B cell (primary cell): ENCODE measurements around the gene PPP1CB. TPM values are rescaled to one million over a fixed set of nuclear protein-coding genes. Genes with fewer than 3 reads are reported as not detected.

Experiments
- ATAC-seq: fragments of 200-7000 bp; cut with Tn5 transposase; one replicate; pipeline ENCODE4 v1.10.0; 2021; ENCODE audit warnings: low read depth, mild to moderate bottlenecking, moderate number of reproducible peaks, moderate library complexity
- CTCF ChIA-PET: fragments of 350-600 bp; sonication (Branson Sonifier 250); formaldehyde crosslinking; loops from one replicate; lab custom pipeline; 2021; ENCODE audit warnings: antibody characterized with exemption, inconsistent platforms; lab: Charles Lee
- POLR2A ChIA-PET: fragments of 350-600 bp; sonication (Branson Sonifier 250); formaldehyde crosslinking; loops from one replicate; lab custom pipeline; 2021; ENCODE audit warnings: antibody characterized with exemption; lab: Charles Lee
- DNase-seq: peaks from one replicate; pipeline ENCODE4 v3.0.0; 2013
- H2AFZ ChIP-seq: 2 replicates; pipeline ENCODE4 v1.6.1; 2012; ENCODE audit warnings: mild to moderate bottlenecking, low read depth, low read length; ENCODE audit not compliant: insufficient read depth, poor library complexity, severe bottlenecking
- H3K27ac ChIP-seq, 2 donors: 1 replicate in 1 of 2; 2 replicates in 1 of 2; pipeline ENCODE4 v1.5.1; 2012 to 2013; ENCODE audit warnings: low read length in 2 of 2, mild to moderate bottlenecking in 2 of 2, moderate library complexity in 1 of 2
- H3K27me3 ChIP-seq, 4 experiments: fragments of 200-600 bp in 1 of 4; sonication (generic) in 1 of 4; replicated peaks in 1 of 4; 1 replicate in 2 of 4; 2 replicates in 2 of 4; pipeline versions ENCODE4 v1.6.1 to v1.7.0; 2013 to 2016; ENCODE audit warnings: low read length in 3 of 4, mild to moderate bottlenecking in 2 of 4, mixed read lengths in 1 of 4, moderate library complexity in 1 of 4; ENCODE audit not compliant: insufficient read depth in 4 of 4, control insufficient read depth in 3 of 4; ENCODE audit errors: control extremely low read depth in 1 of 4
- H3K36me3 ChIP-seq, 2 experiments: replicated peaks in 1 of 2; 1 replicate in 1 of 2; 2 replicates in 1 of 2; pipeline versions ENCODE4 v1.6.1 to v1.7.1; 2013; ENCODE audit warnings: low read length in 1 of 2; ENCODE audit not compliant: insufficient read depth in 2 of 2, control insufficient read depth in 1 of 2; ENCODE audit errors: control extremely low read depth in 1 of 2, extremely low read depth in 1 of 2
- H3K4me1 ChIP-seq, 2 donors: fragments of 200-600 bp in 1 of 2; sonication (generic) in 1 of 2; 1 replicate in 1 of 2; 2 replicates in 1 of 2; pipeline versions ENCODE4 v1.5.1 to v1.6.1; 2013 to 2017; ENCODE audit warnings: low read length in 2 of 2; ENCODE audit not compliant: control insufficient read depth in 2 of 2, insufficient read depth in 2 of 2
- H3K4me2 ChIP-seq: replicated peaks from 2 replicates; pipeline ENCODE3; 2012; ENCODE audit warnings: mild to moderate bottlenecking, low read depth, low read length; ENCODE audit not compliant: poor library complexity, severe bottlenecking
- H3K4me3 ChIP-seq, 5 experiments: fragments of 200-600 bp in 1 of 5; sonication (generic) in 1 of 5; 1 replicate in 3 of 5; 2 replicates in 2 of 5; pipeline versions ENCODE4 v1.5.1 to v1.7.0; 2011 to 2016; ENCODE audit warnings: low read length in 4 of 5, mild to moderate bottlenecking in 4 of 5, low read depth in 2 of 5, control low read depth in 1 of 5, moderate library complexity in 1 of 5; ENCODE audit not compliant: insufficient read depth in 1 of 5; ENCODE audit errors: control extremely low read depth in 1 of 5, extremely low read depth in 1 of 5
- H3K79me2 ChIP-seq: fragments of 200-600 bp; sonication (generic); one replicate; pipeline ENCODE4 v1.6.0; 2016; ENCODE audit warnings: low read length; ENCODE audit not compliant: control insufficient read depth, insufficient read depth
- H3K9ac ChIP-seq: fragments of 200-600 bp; sonication (generic); 2 replicates; pipeline ENCODE4 v1.6.1; 2017; ENCODE audit warnings: mild to moderate bottlenecking, low read length, moderate library complexity
- H3K9me3 ChIP-seq, 3 donors: one replicate each; pipeline versions ENCODE4 v1.6.1 to v1.7.1; 2013; ENCODE audit warnings: low read length in 2 of 3; ENCODE audit not compliant: control insufficient read depth in 2 of 3, insufficient read depth in 1 of 3; ENCODE audit errors: control extremely low read depth in 1 of 3
- H4K20me1 ChIP-seq: 2 replicates; pipeline ENCODE4 v1.6.0; 2012; ENCODE audit warnings: mild to moderate bottlenecking, low read length; ENCODE audit not compliant: insufficient read depth, control insufficient read depth, poor library complexity, severe bottlenecking
- H3K27ac Mint-ChIP-seq: one replicate; pipeline ENCODE4 v1.8.0; 2021; ENCODE audit warnings: mixed read lengths
- H3K27me3 Mint-ChIP-seq: one replicate; pipeline ENCODE4 v1.8.0; 2021; ENCODE audit warnings: mixed read lengths
- H3K4me1 Mint-ChIP-seq: one replicate; pipeline ENCODE4 v1.8.0; 2021; ENCODE audit warnings: mixed read lengths
- H3K4me3 Mint-ChIP-seq: one replicate; pipeline ENCODE4 v1.8.0; 2021; ENCODE audit warnings: mixed read lengths
- H3K9me3 Mint-ChIP-seq: one replicate; pipeline ENCODE4 v1.8.0; 2022; ENCODE audit warnings: mixed read lengths; ENCODE audit not compliant: insufficient read depth
- EZH2 ChIP-seq: IDR thresholded peaks from 2 replicates; pipeline ENCODE4 v1.6.1; 2012; ENCODE audit warnings: borderline replicate concordance, low read depth, mild to moderate bottlenecking, moderate library complexity, low read length; ENCODE audit not compliant: insufficient read depth, poor library complexity, severe bottlenecking
- WGBS: methylation state at CpG from one replicate; pipeline ENCODE4 v1.1.5; 2013; ENCODE audit warnings: missing lambda C conversion rate; ENCODE audit not compliant: insufficient coverage; 5-methylcytosine and 5-hydroxymethylcytosine counted together
- intact Hi-C: fragments of 100-400 bp; cut with micrococcal nuclease; formaldehyde crosslinking; loops from one replicate; pipeline ENCODE4 v1.10.0; 2022
- polyA plus RNA-seq: library from polyadenylated mRNA; depleted of rRNA; stranded (reverse); fragments of >200 nt; gene quantifications from 2 replicates; pipeline ENCODE4 v1.2.3, GENCODE V29; 2012
- total RNA-seq, 2 donors: library from RNA; stranded (reverse); fragments of 120-200 nt in 1 of 2; gene quantifications; 1 replicate in 1 of 2; 2 replicates in 1 of 2; pipeline versions ENCODE4 v1.2.3 to v1.2.4, GENCODE V29; 2013 to 2022
- TF ChIP-seq, protein P1 (sequence below): fragments of 200-600 bp; IDR thresholded peaks from one replicate; pipeline ENCODE4 v1.8.0; 2022; ENCODE audit warnings: antibody characterized with exemption, mild to moderate bottlenecking

PPP1CB gene
- total and polyA plus RNA-seq, 2 donors (not counting 1 experiment from before 2014, with no cell fraction given): 26.9 to 152 TPM

DNA sequence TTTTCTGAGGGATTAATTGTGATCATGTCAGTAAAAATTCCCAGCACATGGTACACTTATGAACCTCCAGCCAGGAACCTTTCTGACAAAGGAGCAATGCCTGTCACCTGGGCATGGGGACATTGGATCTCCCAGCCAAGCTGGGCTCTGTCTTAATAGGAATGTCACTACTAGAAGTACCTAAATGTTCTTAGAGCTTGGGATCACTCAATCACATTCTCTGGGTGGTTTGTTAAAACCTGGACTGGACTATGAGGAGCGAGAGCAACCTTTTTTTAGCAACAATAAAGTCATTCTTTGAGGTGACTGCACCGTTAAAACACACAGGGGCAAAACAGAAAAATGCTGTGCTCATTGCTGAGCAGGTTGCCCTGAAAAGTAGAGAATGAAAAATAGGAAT is 6.4 kb upstream of the PPP1CB start:
- no peak overlapping the region for H3K27ac Mint-ChIP-seq
- no peak overlapping the region for H3K4me3 Mint-ChIP-seq
- H3K4me1 ChIP-seq: peaks cover 2% of the 10 kb centered on the region in 2 donors
- no peaks in the 10 kb centered on the region for H4K20me1 ChIP-seq
- H3K4me1 Mint-ChIP-seq: peaks cover 16% of the 10 kb centered on the region
- H3K4me3 ChIP-seq: no peak overlapping the region
- no peak for TF ChIP-seq EZH2
- TF ChIP-seq, protein P1, sequence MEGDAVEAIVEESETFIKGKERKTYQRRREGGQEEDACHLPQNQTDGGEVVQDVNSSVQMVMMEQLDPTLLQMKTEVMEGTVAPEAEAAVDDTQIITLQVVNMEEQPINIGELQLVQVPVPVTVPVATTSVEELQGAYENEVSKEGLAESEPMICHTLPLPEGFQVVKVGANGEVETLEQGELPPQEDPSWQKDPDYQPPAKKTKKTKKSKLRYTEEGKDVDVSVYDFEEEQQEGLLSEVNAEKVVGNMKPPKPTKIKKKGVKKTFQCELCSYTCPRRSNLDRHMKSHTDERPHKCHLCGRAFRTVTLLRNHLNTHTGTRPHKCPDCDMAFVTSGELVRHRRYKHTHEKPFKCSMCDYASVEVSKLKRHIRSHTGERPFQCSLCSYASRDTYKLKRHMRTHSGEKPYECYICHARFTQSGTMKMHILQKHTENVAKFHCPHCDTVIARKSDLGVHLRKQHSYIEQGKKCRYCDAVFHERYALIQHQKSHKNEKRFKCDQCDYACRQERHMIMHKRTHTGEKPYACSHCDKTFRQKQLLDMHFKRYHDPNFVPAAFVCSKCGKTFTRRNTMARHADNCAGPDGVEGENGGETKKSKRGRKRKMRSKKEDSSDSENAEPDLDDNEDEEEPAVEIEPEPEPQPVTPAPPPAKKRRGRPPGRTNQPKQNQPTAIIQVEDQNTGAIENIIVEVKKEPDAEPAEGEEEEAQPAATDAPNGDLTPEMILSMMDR: no peak
- intact Hi-C loops: no loop called here
- no peak overlapping the region for H2AFZ ChIP-seq
- no peak for ATAC-seq
- H3K27ac ChIP-seq: no peak overlapping the region
- H3K27me3 ChIP-seq: peaks cover 0 to 6% (median 0%) of the 10 kb centered on the region in 4 experiments
- H3K36me3 ChIP-seq: no peaks in the 10 kb centered on the region
- H3K9me3 ChIP-seq: no peaks in the 10 kb centered on the region
- no peak for DNase-seq
- peaks cover 8% of the 10 kb centered on the region for H3K79me2 ChIP-seq
- H3K27me3 Mint-ChIP-seq: no peaks in the 10 kb centered on the region
- 72% methylated on average over 2 of the region's 2 CpGs for WGBS
- POLR2A ChIA-PET: no interaction called here
- no peaks in the 10 kb centered on the region for H3K9me3 Mint-ChIP-seq
- CTCF ChIA-PET: no interaction called here
- H3K9ac ChIP-seq: no peak overlapping the region
- no peak overlapping the region for H3K4me2 ChIP-seq

DNA sequence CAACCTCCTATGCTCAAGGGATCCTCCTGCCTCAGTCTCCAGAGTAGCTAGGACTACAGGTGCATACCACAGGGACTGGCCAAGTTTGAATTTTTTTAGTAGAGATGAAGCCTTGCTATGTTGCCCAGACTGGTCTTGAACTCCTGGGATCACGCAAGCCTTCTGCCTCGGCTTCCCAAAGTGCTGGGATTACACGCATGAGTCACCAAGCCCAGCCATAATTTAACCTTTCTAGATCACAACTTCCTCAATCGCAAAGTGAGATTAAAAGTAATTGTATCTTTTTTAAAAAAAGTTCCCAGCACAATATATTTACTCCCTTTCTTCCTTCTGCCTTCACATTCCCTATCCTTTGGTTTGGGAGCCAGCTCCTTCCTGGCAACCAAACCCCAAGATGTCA is 5.8 kb upstream of the PPP1CB start:
- POLR2A ChIA-PET: no interaction called here
- Histone ChIP-seq H3K4me2 (no peak overlapping the region), H2AFZ (no peak overlapping the region), H3K27me3 (peaks cover 0 to 2% (median 0%) of the 10 kb centered on the region in 4 experiments), H3K79me2 (peaks cover 8% of the 10 kb centered on the region), H3K9ac (no peak overlapping the region), H3K9me3 (no peaks in the 10 kb centered on the region), H3K27ac (no peak overlapping the region), H3K4me1 (peaks cover 9% of the 10 kb centered on the region in 2 donors), H4K20me1 (no peaks in the 10 kb centered on the region), H3K4me3 (no peak overlapping the region), H3K36me3 (no peaks in the 10 kb centered on the region)
- ATAC-seq: no peak
- TF ChIP-seq EZH2: no peak
- TF ChIP-seq, protein P1: no peak
- CTCF ChIA-PET: no interaction called here
- Mint-ChIP-seq H3K9me3 (no peaks in the 10 kb centered on the region), H3K27ac (no peak overlapping the region), H3K4me3 (no peak overlapping the region), H3K4me1 (peaks cover 23% of the 10 kb centered on the region), H3K27me3 (no peaks in the 10 kb centered on the region)
- no CpG with 5 or more reads among the region's 4 CpGs for WGBS
- intact Hi-C loops: no loop called here
- DNase-seq: no peak
